Measurements from ENCODE around the gene CTIF.

The CTIF gene

GRCh38 chr18:48514786-48515185, 24.0 kb upstream of the CTIF start:
- no peaks in the 10 kb centered on the region for H3K27me3 ChIP-seq (ENCODE audit: control insufficient read depth in 1 of 2, insufficient read depth in 2 of 2, low read length in 2 of 2)
- no peak overlapping the region for H3K9ac ChIP-seq (ENCODE audit: low read length in 2 of 2)
- H3K36me3 ChIP-seq (ENCODE audit: control insufficient read depth in 2 of 2, insufficient read depth in 2 of 2, low read length in 2 of 2): no peaks in the 10 kb centered on the region
- peaks cover 2% of the 10 kb centered on the region for H3K4me1 ChIP-seq (ENCODE audit: control insufficient read depth, insufficient read depth, low read length)
- no peak overlapping the region for H3K4me3 ChIP-seq (ENCODE audit: low read length in 2 of 2)
- H3K9me3 ChIP-seq (ENCODE audit: control insufficient read depth in 2 of 2, low read length in 2 of 2): no peaks in the 10 kb centered on the region
- H3K27ac ChIP-seq (ENCODE audit: low read length): no peak overlapping the region

- Histone ChIP-seq H3K9me3 (ENCODE audit: control insufficient read depth in 2 of 2, low read length in 2 of 2) (no peaks in the 10 kb centered on the region), H3K4me3 (ENCODE audit: low read length in 2 of 2) (no peak overlapping the region), H3K27ac (ENCODE audit: low read length) (no peak overlapping the region), H3K36me3 (ENCODE audit: control insufficient read depth in 2 of 2, insufficient read depth in 2 of 2, low read length in 2 of 2) (no peaks in the 10 kb centered on the region), H3K9ac (ENCODE audit: low read length in 2 of 2) (no peak overlapping the region), H3K27me3 (ENCODE audit: control insufficient read depth in 1 of 2, insufficient read depth in 2 of 2, low read length in 2 of 2) (no peaks in the 10 kb centered on the region), H3K4me1 (ENCODE audit: control insufficient read depth, insufficient read depth, low read length) (peaks cover 2% of the 10 kb centered on the region)
These were observed 21.8 kb upstream of the CTIF start for GRCh38 chr18:48517048-48517447.

GRCh38 chr18:48519431-48520100, 19.3 kb upstream of the CTIF start:
- Histone ChIP-seq H3K27me3 (ENCODE audit: control insufficient read depth in 1 of 2, insufficient read depth in 2 of 2, low read length in 2 of 2) (no peaks in the 10 kb centered on the region), H3K9ac (ENCODE audit: low read length in 2 of 2) (no peak overlapping the region), H3K36me3 (ENCODE audit: control insufficient read depth in 2 of 2, insufficient read depth in 2 of 2, low read length in 2 of 2) (no peaks in the 10 kb centered on the region), H3K27ac (ENCODE audit: low read length) (no peak overlapping the region), H3K9me3 (ENCODE audit: control insufficient read depth in 2 of 2, low read length in 2 of 2) (no peaks in the 10 kb centered on the region), H3K4me1 (ENCODE audit: control insufficient read depth, insufficient read depth, low read length) (peaks cover 2% of the 10 kb centered on the region), H3K4me3 (ENCODE audit: low read length in 2 of 2) (no peak overlapping the region)

GRCh38 chr18:48521723-48522122, 17.1 kb upstream of the CTIF start:
- no peaks in the 10 kb centered on the region for H3K9me3 ChIP-seq (ENCODE audit: control insufficient read depth in 2 of 2, low read length in 2 of 2)
- no peak overlapping the region for H3K4me3 ChIP-seq (ENCODE audit: low read length in 2 of 2)
- H3K4me1 ChIP-seq (ENCODE audit: control insufficient read depth, insufficient read depth, low read length): no peaks in the 10 kb centered on the region
- no peak overlapping the region for H3K9ac ChIP-seq (ENCODE audit: low read length in 2 of 2)
- H3K27me3 ChIP-seq (ENCODE audit: control insufficient read depth in 1 of 2, insufficient read depth in 2 of 2, low read length in 2 of 2): no peaks in the 10 kb centered on the region
- H3K27ac ChIP-seq (ENCODE audit: low read length): no peak overlapping the region
- H3K36me3 ChIP-seq (ENCODE audit: control insufficient read depth in 2 of 2, insufficient read depth in 2 of 2, low read length in 2 of 2): no peaks in the 10 kb centered on the region

- H3K27ac ChIP-seq (ENCODE audit: low read length): no peak overlapping the region
- no peaks in the 10 kb centered on the region for H3K27me3 ChIP-seq (ENCODE audit: control insufficient read depth in 1 of 2, insufficient read depth in 2 of 2, low read length in 2 of 2)
- no peaks in the 10 kb centered on the region for H3K36me3 ChIP-seq (ENCODE audit: control insufficient read depth in 2 of 2, insufficient read depth in 2 of 2, low read length in 2 of 2)
- H3K9me3 ChIP-seq (ENCODE audit: control insufficient read depth in 2 of 2, low read length in 2 of 2): no peaks in the 10 kb centered on the region
- no peak overlapping the region for H3K4me3 ChIP-seq (ENCODE audit: low read length in 2 of 2)
- H3K9ac ChIP-seq (ENCODE audit: low read length in 2 of 2): no peak overlapping the region
- H3K4me1 ChIP-seq (ENCODE audit: control insufficient read depth, insufficient read depth, low read length): no peaks in the 10 kb centered on the region
These were observed 13.2 kb upstream of the CTIF start for GRCh38 chr18:48525671-48526070.

DNA sequence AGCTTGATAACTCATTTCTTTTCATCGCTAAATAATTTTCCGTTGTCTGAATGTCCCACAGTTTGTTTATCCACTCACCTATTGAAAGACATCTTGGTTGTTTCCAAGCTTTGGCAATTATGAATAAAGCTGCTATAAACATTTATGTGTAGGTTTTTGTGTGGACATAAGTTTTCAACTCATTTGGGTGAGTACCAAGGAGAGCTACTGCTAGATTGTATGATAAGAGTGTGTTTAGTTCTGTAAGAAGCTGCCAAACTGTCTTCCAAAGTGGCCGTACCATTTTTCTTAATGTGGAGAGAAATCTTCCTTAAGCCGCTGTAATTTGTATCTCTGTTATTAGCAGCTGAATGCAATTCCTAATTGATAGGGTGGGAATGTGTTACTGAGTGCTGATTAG, 11.4 kb upstream of the CTIF start:
- Histone ChIP-seq H3K27ac (ENCODE audit: low read length) (no peak overlapping the region), H3K27me3 (ENCODE audit: control insufficient read depth in 1 of 2, insufficient read depth in 2 of 2, low read length in 2 of 2) (peaks cover 0 to 3% of the 10 kb centered on the region in 2 donors), H3K4me3 (ENCODE audit: low read length in 2 of 2) (no peak overlapping the region)

DNA sequence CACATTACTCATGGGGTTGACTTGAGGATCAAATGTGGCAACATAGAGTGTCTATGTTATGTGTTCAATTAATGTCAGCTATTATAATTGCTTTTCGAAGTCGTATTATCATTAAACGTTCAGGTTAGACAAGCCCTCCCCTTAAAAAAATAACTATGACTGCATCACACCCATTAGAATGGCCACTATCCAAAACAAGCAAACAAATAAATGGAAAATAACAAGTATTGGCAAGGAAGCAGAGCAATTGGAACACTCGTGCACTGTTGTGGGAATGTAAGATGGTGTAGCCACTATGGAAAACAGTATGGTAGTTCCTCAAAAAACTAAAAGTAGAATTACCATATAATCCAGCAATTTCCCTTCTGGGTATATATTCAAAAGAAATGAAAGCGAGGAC, 10.0 kb upstream of the CTIF start:
- peaks cover 0 to 3% of the 10 kb centered on the region in 2 donors for H3K27me3 ChIP-seq (ENCODE audit: control insufficient read depth in 1 of 2, insufficient read depth in 2 of 2, low read length in 2 of 2)
- no peak overlapping the region for H3K4me3 ChIP-seq (ENCODE audit: low read length in 2 of 2)
- H3K27ac ChIP-seq (ENCODE audit: low read length): no peak overlapping the region
- H3K9ac ChIP-seq (ENCODE audit: low read length in 2 of 2): no peak overlapping the region
- no peaks in the 10 kb centered on the region for H3K9me3 ChIP-seq (ENCODE audit: control insufficient read depth in 2 of 2, low read length in 2 of 2)
- H3K36me3 ChIP-seq (ENCODE audit: control insufficient read depth in 2 of 2, insufficient read depth in 2 of 2, low read length in 2 of 2): no peaks in the 10 kb centered on the region
- no peaks in the 10 kb centered on the region for H3K4me1 ChIP-seq (ENCODE audit: control insufficient read depth, insufficient read depth, low read length)

More for the DNA sequence above, 11.4 kb upstream of the CTIF start:
- Histone ChIP-seq H3K36me3 (ENCODE audit: control insufficient read depth in 2 of 2, insufficient read depth in 2 of 2, low read length in 2 of 2) (no peaks in the 10 kb centered on the region), H3K9me3 (ENCODE audit: control insufficient read depth in 2 of 2, low read length in 2 of 2) (no peaks in the 10 kb centered on the region), H3K4me1 (ENCODE audit: control insufficient read depth, insufficient read depth, low read length) (no peaks in the 10 kb centered on the region), H3K9ac (ENCODE audit: low read length in 2 of 2) (no peak overlapping the region)

DNA sequence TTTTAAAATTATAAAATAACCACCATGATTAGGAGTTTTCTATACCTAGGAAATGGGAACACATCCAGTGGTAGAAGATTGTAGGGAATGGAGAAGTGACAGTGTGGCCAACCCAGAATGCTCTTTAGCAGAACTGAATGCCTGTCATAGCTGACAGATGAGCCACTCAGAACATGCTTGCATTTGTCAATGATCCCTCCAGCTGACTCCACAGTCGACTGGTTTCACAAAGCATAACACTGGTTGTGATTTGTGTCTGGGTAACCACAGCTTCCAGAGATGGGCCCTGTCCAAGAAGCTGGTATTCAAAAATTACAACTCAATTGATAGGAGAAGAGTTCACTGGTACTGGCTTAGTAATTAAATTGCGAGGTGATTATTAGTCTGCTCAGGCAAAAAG, 9.0 kb upstream of the CTIF start:
- no peak overlapping the region for H3K4me3 ChIP-seq (ENCODE audit: low read length in 2 of 2)
- H3K4me1 ChIP-seq (ENCODE audit: control insufficient read depth, insufficient read depth, low read length): no peaks in the 10 kb centered on the region
- H3K27me3 ChIP-seq (ENCODE audit: control insufficient read depth in 1 of 2, insufficient read depth in 2 of 2, low read length in 2 of 2): peaks cover 0 to 3% of the 10 kb centered on the region in 2 donors
- H3K27ac ChIP-seq (ENCODE audit: low read length): no peak overlapping the region
- no peaks in the 10 kb centered on the region for H3K36me3 ChIP-seq (ENCODE audit: control insufficient read depth in 2 of 2, insufficient read depth in 2 of 2, low read length in 2 of 2)
- H3K9me3 ChIP-seq (ENCODE audit: control insufficient read depth in 2 of 2, low read length in 2 of 2): no peaks in the 10 kb centered on the region
- H3K9ac ChIP-seq (ENCODE audit: low read length in 2 of 2): no peak overlapping the region

DNA sequence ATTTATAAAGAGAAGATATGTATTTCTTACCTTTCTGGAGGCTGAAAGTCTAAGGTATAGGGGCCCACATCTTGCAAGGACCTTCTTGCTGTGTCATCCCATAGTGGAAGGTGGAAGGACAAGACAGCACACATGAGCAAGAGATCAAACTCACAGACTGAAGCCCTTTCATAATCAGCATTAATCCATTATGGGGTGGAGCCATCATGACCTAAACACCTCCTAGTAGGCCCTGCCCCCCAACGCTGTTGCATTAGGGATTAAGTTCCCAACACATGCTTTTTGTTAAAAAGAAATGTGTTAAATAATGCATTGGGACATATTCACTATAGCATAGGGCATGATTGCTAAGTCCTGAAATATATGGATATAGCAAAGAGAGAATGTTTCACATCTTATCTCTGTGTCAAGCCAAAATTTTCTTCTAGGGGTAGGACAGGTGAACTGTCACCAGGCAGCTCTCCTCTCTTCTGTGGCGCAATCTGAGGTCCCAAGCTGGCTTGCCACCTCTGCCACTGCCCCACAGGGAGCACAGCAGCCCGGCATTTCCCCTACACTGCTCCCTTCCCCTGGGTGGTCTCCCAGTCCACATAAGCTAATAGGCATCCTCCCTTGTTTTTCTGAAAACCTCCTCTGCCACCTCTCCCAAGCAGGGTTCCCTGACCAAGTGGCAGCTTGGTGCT, 8.3 kb upstream of the CTIF start:
- H3K9ac ChIP-seq (ENCODE audit: low read length in 2 of 2): no peak overlapping the region
- H3K27ac ChIP-seq (ENCODE audit: low read length): no peak overlapping the region
- no peaks in the 10 kb centered on the region for H3K9me3 ChIP-seq (ENCODE audit: control insufficient read depth in 2 of 2, low read length in 2 of 2)

DNA sequence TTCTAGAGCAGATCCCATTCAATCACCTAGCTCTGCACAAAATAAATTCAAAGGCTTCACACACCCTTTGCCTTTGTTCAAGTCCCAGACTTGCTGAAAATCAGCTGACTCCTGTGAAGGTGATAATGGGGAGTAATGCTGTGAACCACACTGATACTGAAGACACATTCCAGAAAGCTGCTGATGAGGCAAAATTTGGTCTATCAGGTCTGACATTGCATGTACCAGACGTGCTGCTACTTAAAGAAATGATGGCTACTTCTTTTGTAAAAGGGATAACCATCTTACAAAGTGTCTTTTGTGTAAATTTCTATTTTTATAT, 7.8 kb upstream of the CTIF start:
- H3K9me3 ChIP-seq (ENCODE audit: control insufficient read depth in 2 of 2, low read length in 2 of 2): no peaks in the 10 kb centered on the region
- no peak overlapping the region for H3K9ac ChIP-seq (ENCODE audit: low read length in 2 of 2)
- no peaks in the 10 kb centered on the region for H3K36me3 ChIP-seq (ENCODE audit: control insufficient read depth in 2 of 2, insufficient read depth in 2 of 2, low read length in 2 of 2)
- no peaks in the 10 kb centered on the region for H3K4me1 ChIP-seq (ENCODE audit: control insufficient read depth, insufficient read depth, low read length)
- H3K4me3 ChIP-seq (ENCODE audit: low read length in 2 of 2): no peak overlapping the region
- H3K27ac ChIP-seq (ENCODE audit: low read length): no peak overlapping the region
- peaks cover 0 to 3% of the 10 kb centered on the region in 2 donors for H3K27me3 ChIP-seq (ENCODE audit: control insufficient read depth in 1 of 2, insufficient read depth in 2 of 2, low read length in 2 of 2)

More for the DNA sequence above, 8.3 kb upstream of the CTIF start:
- Histone ChIP-seq H3K4me3 (ENCODE audit: low read length in 2 of 2) (no peak overlapping the region), H3K36me3 (ENCODE audit: control insufficient read depth in 2 of 2, insufficient read depth in 2 of 2, low read length in 2 of 2) (no peaks in the 10 kb centered on the region), H3K4me1 (ENCODE audit: control insufficient read depth, insufficient read depth, low read length) (no peaks in the 10 kb centered on the region), H3K27me3 (ENCODE audit: control insufficient read depth in 1 of 2, insufficient read depth in 2 of 2, low read length in 2 of 2) (peaks cover 0 to 3% of the 10 kb centered on the region in 2 donors)

GRCh38 chr18:48531908-48532307, 6.9 kb upstream of the CTIF start:
- Histone ChIP-seq H3K27me3 (ENCODE audit: control insufficient read depth in 1 of 2, insufficient read depth in 2 of 2, low read length in 2 of 2) (peaks cover 0 to 3% of the 10 kb centered on the region in 2 donors), H3K27ac (ENCODE audit: low read length) (no peak overlapping the region), H3K9ac (ENCODE audit: low read length in 2 of 2) (no peak overlapping the region), H3K4me3 (ENCODE audit: low read length in 2 of 2) (no peak overlapping the region), H3K4me1 (ENCODE audit: control insufficient read depth, insufficient read depth, low read length) (no peaks in the 10 kb centered on the region), H3K9me3 (ENCODE audit: control insufficient read depth in 2 of 2, low read length in 2 of 2) (no peaks in the 10 kb centered on the region), H3K36me3 (ENCODE audit: control insufficient read depth in 2 of 2, insufficient read depth in 2 of 2, low read length in 2 of 2) (no peaks in the 10 kb centered on the region)

Measured in stomach smooth muscle (tissue), 2 donors.